Neural crest cell (in vitro differentiated cells): ENCODE measurements around the gene CYREN. TPM values are rescaled to one million over a fixed set of nuclear protein-coding genes. Genes with fewer than 3 reads are reported as not detected.

Experiments used
- DNase-seq: peaks from one replicate; pipeline ENCODE4 v3.0.0; 2021; ENCODE audit warnings: low read depth, mixed read lengths, low spot score
- H3K27ac Mint-ChIP-seq: one replicate; pipeline ENCODE4 v1.8.0; 2021; ENCODE audit warnings: mild to moderate bottlenecking, mixed read lengths; ENCODE audit not compliant: unreplicated experiment
- H3K27me3 Mint-ChIP-seq: 2 replicates; pipeline ENCODE4 v1.8.0; 2021; ENCODE audit warnings: low read depth, mild to moderate bottlenecking, mixed read lengths
- H3K36me3 Mint-ChIP-seq: 2 replicates; pipeline ENCODE4 v1.8.0; 2021; ENCODE audit warnings: low read depth, mild to moderate bottlenecking, mixed read lengths
- H3K4me1 Mint-ChIP-seq: 2 replicates; pipeline ENCODE4 v1.8.0; 2021; ENCODE audit warnings: mixed read lengths
- H3K4me3 Mint-ChIP-seq: one replicate; pipeline ENCODE4 v1.8.0; 2021; ENCODE audit warnings: mild to moderate bottlenecking, mixed read lengths
- H3K9me3 Mint-ChIP-seq: 2 replicates; pipeline ENCODE4 v1.8.0; 2021; ENCODE audit warnings: mixed read lengths
- CTCF ChIP-seq: fragments of 200-600 bp; sonication (generic); conservative IDR thresholded peaks from 2 replicates; pipeline ENCODE4 v1.5.0; 2021; ENCODE audit warnings: antibody characterized with exemption, mild to moderate bottlenecking
- total RNA-seq: library from RNA; stranded (reverse); gene quantifications from 2 replicates; pipeline ENCODE4 v1.2.1, GENCODE V29; 2021

Gene CYREN
- total RNA-seq, 1 donor from 2014 or later: 75.5 TPM

- H3K4me1 Mint-ChIP-seq: peaks cover 5% of the 10 kb centered on the region
- no peak overlapping the region for H3K4me3 Mint-ChIP-seq
- peaks cover 51% of the 10 kb centered on the region for H3K36me3 Mint-ChIP-seq
- no peaks in the 10 kb centered on the region for H3K27me3 Mint-ChIP-seq
- H3K9me3 Mint-ChIP-seq: peaks cover 18% of the 10 kb centered on the region
- no peak for TF ChIP-seq CTCF
- H3K27ac Mint-ChIP-seq: no peak overlapping the region
- no peak for DNase-seq
Observed at GRCh38 chr7:135180122-135180521, 9.6 kb upstream of the CYREN start.

- TF ChIP-seq CTCF: no peak
- Mint-ChIP-seq H3K27ac (no peak overlapping the region), H3K36me3 (peaks cover 49% of the 10 kb centered on the region), H3K4me1 (peaks cover 5% of the 10 kb centered on the region), H3K27me3 (no peaks in the 10 kb centered on the region), H3K9me3 (peaks cover 18% of the 10 kb centered on the region), H3K4me3 (no peak overlapping the region)
- no peak for DNase-seq
Observed at GRCh38 chr7:135179321-135179925, 8.9 kb upstream of the CYREN start.

GRCh38 chr7:135178364-135178763, 7.9 kb upstream of the CYREN start:
- no peak for TF ChIP-seq CTCF
- peaks cover 18% of the 10 kb centered on the region for H3K9me3 Mint-ChIP-seq
- DNase-seq: no peak
- peaks cover 38% of the 10 kb centered on the region for H3K36me3 Mint-ChIP-seq
- H3K4me3 Mint-ChIP-seq: no peak overlapping the region
- H3K27me3 Mint-ChIP-seq: no peaks in the 10 kb centered on the region
- H3K4me1 Mint-ChIP-seq: peaks cover 5% of the 10 kb centered on the region
- no peak overlapping the region for H3K27ac Mint-ChIP-seq

GRCh38 chr7:135177028-135177696, 6.7 kb upstream of the CYREN start:
- TF ChIP-seq CTCF: no peak
- H3K4me3 Mint-ChIP-seq: no peak overlapping the region
- H3K36me3 Mint-ChIP-seq: peaks cover 28% of the 10 kb centered on the region

GRCh38 chr7:135175931-135176330, 5.4 kb upstream of the CYREN start:
- no peak for TF ChIP-seq CTCF
- no peaks in the 10 kb centered on the region for H3K27me3 Mint-ChIP-seq

More at GRCh38 chr7:135177028-135177696, 6.7 kb upstream of the CYREN start:
- Mint-ChIP-seq H3K9me3 (peaks cover 13% of the 10 kb centered on the region), H3K27me3 (no peaks in the 10 kb centered on the region), H3K4me1 (peaks cover 6% of the 10 kb centered on the region), H3K27ac (no peak overlapping the region)
- DNase-seq: no peak

More at GRCh38 chr7:135175931-135176330, 5.4 kb upstream of the CYREN start:
- Mint-ChIP-seq H3K4me1 (peaks cover 15% of the 10 kb centered on the region), H3K9me3 (peaks cover 6% of the 10 kb centered on the region), H3K27ac (no peak overlapping the region), H3K4me3 (no peak overlapping the region), H3K36me3 (peaks cover 16% of the 10 kb centered on the region)
- DNase-seq: no peak
